ACC112 (cell line): ENCODE results near the gene ABHD16A.
A peak's percentile ranks its signal among the peaks of the same experiment; 100 is the strongest.

Experiments
- H2AFZ ChIP-seq: fragments of 200-600 bp; sonication (generic); one replicate; pipeline ENCODE4 v1.6.0; 2017; ENCODE audit warnings: antibody characterized with exemption, low read length; ENCODE audit not compliant: unreplicated experiment
- H3K27ac ChIP-seq: fragments of 200-600 bp; sonication (generic); 2 replicates; pipeline ENCODE4 v1.5.1; 2014; ENCODE audit warnings: low read depth, mild to moderate bottlenecking, antibody characterized with exemption, low read length, moderate library complexity
- H3K27me3 ChIP-seq: fragments of 200-600 bp; sonication (generic); 2 replicates; pipeline ENCODE4 v1.6.1; 2014; ENCODE audit warnings: mild to moderate bottlenecking, antibody characterized with exemption, low read length, moderate library complexity, mixed read lengths; ENCODE audit not compliant: insufficient read depth
- H3K36me3 ChIP-seq: fragments of 200-600 bp; sonication (generic); 2 replicates; pipeline ENCODE4 v1.6.1; 2016; ENCODE audit warnings: mild to moderate bottlenecking, antibody characterized with exemption, low read length, moderate library complexity, mixed read lengths; ENCODE audit not compliant: insufficient read depth
- H3K4me1 ChIP-seq: fragments of 200-600 bp; sonication (generic); one replicate; pipeline ENCODE4 v1.6.1; 2016; ENCODE audit warnings: low read length, mixed read lengths; ENCODE audit not compliant: insufficient read depth, unreplicated experiment, control insufficient read depth
- H3K4me3 ChIP-seq: fragments of 200-600 bp; sonication (generic); 2 replicates; pipeline ENCODE4 v1.5.1; 2014; ENCODE audit warnings: mild to moderate bottlenecking, low read depth, low read length
- H3K79me2 ChIP-seq: fragments of 200-600 bp; sonication (generic); one replicate; pipeline ENCODE4 v1.6.0; 2016; ENCODE audit warnings: low read length; ENCODE audit not compliant: control insufficient read depth, unreplicated experiment, insufficient read depth

Gene ABHD16A

DNA sequence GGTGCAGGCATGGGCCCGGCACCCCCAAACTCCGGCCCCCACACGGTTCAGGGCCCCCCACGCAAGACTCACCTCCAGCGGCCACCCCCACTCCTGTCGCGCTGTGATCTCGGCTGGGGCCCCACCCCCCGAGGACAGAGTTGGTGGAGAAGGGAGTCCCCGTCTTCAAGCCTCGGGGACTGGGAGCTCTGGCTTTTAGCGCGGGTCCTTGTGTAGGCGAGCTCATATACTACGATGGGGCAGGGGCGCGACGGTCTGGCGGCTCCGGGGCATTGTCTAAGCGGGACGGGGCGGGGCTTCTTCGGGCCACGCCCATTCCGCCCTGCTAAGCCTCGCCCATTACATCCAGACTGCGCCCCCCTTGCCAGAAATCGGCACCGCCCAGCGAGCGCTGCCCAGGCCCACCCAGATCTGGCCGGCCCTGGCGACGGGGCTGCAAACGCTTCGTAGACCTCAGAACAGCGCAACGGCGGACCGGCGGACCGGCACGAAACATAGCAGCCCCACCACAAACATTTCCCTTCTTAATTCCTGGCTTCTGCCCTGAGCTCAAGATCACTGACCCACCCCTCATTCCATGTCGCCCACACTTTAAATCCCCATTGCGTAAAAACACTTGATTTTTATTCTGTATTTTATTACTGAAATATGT is 27.0 kb upstream of the ABHD16A start:
- Histone ChIP-seq H3K4me3 (peak overlapping the region; percentile 81), H3K79me2 (peaks cover 29% of the 10 kb centered on the region), H3K27ac (peak overlapping the region; percentile 74), H3K4me1 (peaks cover 37% of the 10 kb centered on the region), H3K36me3 (peaks cover 22% of the 10 kb centered on the region; the same call in 1 of the 2 replicates), H3K27me3 (no peaks in the 10 kb centered on the region), H2AFZ (no peak overlapping the region)

DNA sequence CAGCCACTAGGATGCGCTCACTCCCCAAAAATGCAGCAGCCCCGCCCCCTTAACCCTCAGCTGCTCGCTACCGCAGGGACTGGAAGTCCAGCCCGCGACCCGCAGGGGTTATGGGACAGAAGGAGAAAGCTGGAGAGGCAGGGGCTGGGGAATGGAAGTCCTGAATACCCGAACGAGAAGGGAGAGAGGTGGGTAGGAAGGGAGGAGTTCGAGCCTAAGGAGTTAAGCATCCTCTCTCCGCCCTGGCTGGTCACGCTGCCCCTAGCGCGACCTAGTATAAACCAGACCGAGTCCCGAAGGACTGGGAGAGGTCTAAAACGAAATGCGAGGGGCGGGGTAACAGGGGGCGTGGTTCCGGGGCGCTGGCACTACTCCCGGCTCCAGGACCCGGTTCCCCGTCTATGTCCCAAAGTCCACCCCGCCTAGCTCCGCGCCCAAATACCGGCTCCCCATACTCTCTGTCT is 26.4 kb upstream of the ABHD16A start:
- Histone ChIP-seq H3K36me3 (peaks cover 22% of the 10 kb centered on the region; the same call in 1 of the 2 replicates), H3K4me1 (peaks cover 37% of the 10 kb centered on the region), H3K79me2 (peaks cover 24% of the 10 kb centered on the region), H2AFZ (no peak overlapping the region), H3K27ac (peak overlapping the region; percentile 74), H3K27me3 (no peaks in the 10 kb centered on the region), H3K4me3 (peak overlapping the region; percentile 81)

DNA sequence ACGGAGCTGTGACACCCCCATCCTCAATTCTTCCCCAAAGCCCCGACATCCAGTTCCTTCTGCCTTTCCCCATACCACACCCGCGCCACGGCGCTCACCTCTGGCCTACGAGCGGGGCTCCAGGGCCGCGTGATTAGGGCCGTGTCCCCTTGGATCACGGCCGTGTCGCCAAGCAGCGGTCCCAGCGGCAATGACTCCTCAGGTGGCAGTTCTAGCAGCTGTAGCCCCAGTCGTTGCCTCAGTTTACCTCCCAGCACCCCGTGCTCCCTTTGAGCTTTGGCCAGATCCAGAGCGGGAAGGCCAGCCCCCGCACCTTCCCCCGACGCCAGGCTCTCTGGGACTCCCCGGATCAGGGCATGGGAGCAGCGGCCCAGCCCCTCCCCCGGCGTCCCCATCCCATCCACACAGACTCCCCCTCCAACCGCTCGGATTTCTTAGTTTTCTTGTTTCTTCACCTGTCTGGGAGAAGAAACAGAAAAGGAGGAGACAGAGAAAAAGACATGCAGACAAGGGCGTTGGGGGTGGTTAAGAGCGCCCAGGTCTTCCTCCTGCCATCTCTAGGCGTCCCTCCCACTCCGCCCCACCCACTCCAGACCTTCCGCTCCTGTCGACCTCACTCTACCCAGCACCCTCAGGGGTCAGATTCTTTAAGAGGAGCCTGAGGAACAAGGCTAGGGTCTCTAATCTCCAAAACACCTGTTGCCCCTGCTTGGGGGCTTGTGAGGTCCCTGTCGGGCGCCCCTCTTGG is 25.8 kb upstream of the ABHD16A start, which contains the start of gene DDAH2:
Gene DDAH2, minus strand, starts transcription at position 533 of the 748 bp plus-strand sequence. Its CDS starts 138 bp downstream, at position 395.
- Histone ChIP-seq H3K27ac (peak within 1 kb of the TSS; percentile 74), H2AFZ (peak within 1 kb of the TSS; percentile 11), H3K4me3 (peak within 1 kb of the TSS; percentile 81), H3K36me3 (peaks cover 17% of the 10 kb centered on the region; the same call in 1 of the 2 replicates), H3K4me1 (peaks cover 32% of the 10 kb centered on the region), H3K27me3 (no peaks in the 10 kb centered on the region), H3K79me2 (peaks cover 18% of the 10 kb centered on the region)

DNA sequence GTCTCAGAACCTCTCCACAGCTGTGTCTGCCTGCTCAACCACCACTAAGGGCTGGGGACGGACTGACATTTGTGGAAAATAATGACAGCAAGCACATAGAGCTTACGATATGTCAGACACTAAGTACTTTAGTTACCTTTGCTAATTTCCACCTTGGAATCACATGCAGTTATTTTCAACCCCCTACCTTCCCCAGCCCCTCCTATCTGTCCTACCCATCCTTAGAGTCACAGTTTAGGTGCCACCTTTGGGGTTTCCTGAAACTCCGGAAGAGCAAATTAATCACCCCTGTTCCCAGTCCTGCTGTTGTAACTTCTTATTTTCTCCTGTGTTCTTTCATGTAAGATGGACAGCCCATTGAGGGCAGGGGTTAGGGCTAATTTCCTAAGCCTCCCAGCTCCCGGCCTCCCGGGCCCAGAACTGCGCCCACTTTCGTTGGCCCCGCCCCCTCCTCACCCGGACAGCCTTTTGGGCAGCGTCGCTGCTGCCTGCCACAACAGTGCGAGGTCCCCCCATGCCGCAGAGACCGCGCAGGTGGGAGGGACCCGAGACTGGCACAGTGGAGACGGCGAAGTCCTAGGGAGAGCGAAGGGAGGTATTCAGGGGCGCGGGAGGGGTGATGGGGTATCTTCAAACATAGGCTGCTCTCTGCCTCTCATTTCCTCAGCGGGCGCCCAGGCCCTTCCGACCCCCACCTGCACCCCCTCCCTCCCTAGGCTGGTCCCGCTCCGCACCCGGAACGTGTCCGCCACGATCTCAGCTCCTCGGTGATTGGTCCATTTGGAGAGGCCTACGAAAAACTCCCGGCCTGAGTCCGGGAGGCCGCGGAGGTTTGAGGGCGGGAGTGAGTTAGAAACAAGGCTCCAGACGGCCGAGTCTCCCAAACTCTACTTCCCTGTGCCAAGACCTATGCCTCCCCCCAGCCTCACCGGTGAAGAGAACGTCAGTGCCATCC is 24.9 kb upstream of the ABHD16A start:
- Histone ChIP-seq H3K4me3 (peak overlapping the region; percentile 81; the same call in 1 of the 2 replicates), H2AFZ (no peak overlapping the region), H3K36me3 (peaks cover 7% of the 10 kb centered on the region; the same call in 1 of the 2 replicates)

DNA sequence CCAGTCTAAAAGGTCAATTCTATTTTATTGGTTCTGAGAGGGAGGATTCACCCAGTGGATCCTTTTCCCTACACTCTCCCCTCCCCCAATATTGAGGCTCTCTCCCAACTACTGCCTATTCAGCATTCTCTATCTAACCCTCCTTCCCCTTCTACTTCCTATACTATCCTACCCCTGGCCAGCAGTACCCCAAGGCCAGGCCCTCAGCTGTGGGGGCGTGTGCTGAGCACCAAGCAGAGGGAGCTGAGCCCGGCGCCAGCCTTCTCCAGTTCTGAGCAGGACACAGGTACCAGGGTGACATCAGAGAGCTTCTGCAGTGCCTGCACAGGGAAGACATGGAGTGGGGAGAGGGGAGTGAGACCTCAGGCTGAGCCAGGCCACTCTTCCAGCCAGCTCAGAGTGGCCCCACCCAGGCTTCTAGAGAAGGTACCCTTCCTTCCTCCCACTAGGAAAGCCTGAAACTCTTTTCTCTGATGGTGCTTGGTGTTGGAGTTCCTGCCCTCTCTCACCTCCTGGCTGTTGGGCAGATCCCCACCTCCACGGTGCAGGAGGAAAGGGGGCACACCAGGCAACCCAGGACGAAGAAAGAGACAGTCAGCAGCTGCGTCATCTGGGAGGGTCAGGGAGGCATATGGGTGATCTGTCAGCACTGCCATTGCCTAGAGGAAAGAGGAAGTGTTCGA is 24.1 kb upstream of the ABHD16A start:
- Histone ChIP-seq H3K4me1 (peaks cover 21% of the 10 kb centered on the region), H3K4me3 (no peak overlapping the region), H3K36me3 (peaks cover 6% of the 10 kb centered on the region; the same call in 1 of the 2 replicates), H2AFZ (no peak overlapping the region), H3K27me3 (no peaks in the 10 kb centered on the region), H3K27ac (no peak overlapping the region), H3K79me2 (peaks cover 4% of the 10 kb centered on the region)

More for the DNA sequence above, 24.9 kb upstream of the ABHD16A start:
- H3K27ac ChIP-seq, result no peak overlapping the region
- peaks cover 22% of the 10 kb centered on the region for H3K4me1 ChIP-seq
- no peaks in the 10 kb centered on the region for H3K27me3 ChIP-seq
- peaks cover 8% of the 10 kb centered on the region for H3K79me2 ChIP-seq

DNA sequence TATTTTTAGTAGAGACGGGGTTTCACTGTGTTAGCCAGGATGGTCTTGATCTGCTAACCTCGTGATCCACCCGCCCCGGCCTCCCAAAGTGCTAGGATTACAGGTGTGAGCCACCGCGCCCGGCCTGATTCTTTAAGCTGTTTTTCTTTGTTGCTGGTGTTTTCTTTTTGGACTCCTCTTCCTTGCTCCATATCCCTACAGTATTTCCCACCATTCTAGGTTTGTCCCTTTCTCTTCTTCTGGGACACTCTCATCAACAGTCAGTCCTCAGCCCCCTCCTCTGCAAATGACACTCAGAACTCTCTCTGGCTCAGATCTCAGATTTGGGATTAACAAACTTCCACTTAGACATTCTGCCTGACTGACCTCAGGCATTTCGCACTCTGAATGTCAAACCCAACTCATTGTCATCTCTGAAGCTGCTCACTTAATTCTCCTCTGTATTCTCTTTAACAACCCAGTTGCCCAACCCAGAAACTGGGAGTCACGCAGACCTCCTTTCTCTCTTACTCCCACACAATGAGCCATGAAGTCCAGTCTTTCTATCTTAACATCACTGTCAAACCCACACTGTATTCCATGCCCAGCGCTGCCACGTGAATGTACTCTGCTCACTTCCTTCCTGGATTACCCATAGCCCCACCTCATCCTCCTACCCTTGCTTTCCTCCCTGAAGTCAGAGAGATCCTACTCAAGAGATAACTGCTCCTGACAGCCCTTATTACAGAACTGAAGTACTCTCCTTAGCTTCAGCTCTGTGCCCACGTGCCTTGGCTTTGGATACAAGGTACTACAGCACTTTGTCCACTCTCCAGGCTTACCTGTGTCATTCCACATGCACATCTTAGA is 22.6 kb upstream of the ABHD16A start:
- H2AFZ ChIP-seq, result no peak overlapping the region

DNA sequence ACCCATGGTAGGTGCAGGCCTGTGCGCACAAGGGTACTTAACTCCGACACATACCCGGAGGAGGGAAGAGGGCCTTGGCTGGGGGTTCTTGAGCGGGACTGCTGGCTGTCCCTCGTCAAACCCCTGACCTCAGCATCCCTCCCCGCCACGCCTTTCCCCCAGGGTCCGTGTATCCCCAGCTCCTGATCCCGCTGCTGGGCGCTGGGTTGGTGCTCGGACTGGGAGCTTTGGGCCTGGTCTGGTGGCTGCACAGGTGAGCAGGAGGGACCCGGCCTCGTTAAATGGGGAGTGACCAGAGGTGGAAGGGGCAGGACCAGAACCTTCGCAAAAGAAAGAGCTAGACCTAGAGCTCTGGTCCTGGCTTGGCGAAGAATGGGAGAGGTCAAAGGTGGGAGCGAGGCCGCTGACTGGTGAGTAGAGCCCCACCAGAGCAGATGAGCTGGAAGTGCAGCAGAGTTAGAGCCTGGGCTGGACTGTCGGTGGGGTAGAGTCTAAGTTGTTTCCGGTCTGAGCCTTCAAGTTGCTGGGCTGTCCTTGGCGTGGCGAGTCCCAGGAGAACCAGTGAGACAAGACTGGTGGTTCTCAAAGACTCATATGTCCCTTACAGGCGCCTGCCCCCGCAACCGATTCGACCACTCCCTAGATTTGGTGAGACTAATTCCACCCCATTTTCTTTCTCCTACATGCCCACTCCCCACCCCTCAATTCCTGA is 21.0 kb upstream of the ABHD16A start:
- H3K36me3 ChIP-seq, result no peaks in the 10 kb centered on the region
- no peaks in the 10 kb centered on the region for H3K79me2 ChIP-seq

More for the DNA sequence above, 22.6 kb upstream of the ABHD16A start:
- H3K4me3 ChIP-seq, result no peak overlapping the region
- H3K36me3 ChIP-seq, result no peaks in the 10 kb centered on the region
- H3K79me2 ChIP-seq, result no peaks in the 10 kb centered on the region
- H3K27ac ChIP-seq, result no peak overlapping the region
- H3K4me1 ChIP-seq, result peaks cover 10% of the 10 kb centered on the region
- H3K27me3 ChIP-seq, result no peaks in the 10 kb centered on the region

DNA sequence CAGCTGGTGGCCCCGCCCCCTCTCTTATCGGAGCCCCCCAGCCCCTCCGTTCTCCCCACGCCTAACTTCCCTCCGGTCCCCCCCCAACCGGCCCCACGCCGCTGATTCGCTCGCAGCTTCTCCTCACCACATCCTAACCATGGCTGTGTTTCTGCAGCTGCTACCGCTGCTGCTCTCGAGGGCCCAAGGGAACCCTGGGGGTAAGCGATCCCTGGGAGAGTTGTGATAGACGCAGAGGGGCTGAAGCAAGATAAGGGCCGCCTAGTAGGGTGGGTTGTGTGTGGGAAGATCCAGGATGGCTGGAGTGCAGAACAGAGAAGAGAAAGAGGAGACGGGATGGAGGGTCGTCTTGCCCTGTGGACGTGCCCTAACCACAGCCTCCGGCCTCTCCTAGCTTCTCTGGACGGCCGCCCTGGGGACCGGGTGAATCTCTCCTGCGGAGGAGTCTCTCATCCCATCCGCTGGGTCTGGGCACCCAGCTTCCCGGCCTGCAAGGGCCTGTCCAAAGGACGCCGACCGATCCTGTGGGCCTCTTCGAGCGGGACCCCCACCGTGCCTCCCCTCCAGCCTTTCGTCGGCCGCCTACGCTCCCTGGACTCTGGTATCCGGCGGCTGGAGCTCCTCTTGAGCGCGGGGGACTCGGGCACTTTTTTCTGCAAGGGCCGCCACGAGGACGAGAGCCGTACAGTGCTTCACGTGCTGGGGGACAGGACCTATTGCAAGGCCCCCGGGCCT is 20.3 kb upstream of the ABHD16A start, which contains the start of gene MPIG6B:
Gene MPIG6B, plus strand, starts transcription at position 129 of the 735 bp plus-strand sequence. Its CDS starts 11 bp downstream, at position 140.
- no peaks in the 10 kb centered on the region for H3K27me3 ChIP-seq
- H3K4me1 ChIP-seq, result peaks cover under 1% of the 10 kb centered on the region
- no peaks in the 10 kb centered on the region for H3K79me2 ChIP-seq
- H3K4me3 ChIP-seq, result no peak within 1 kb of the TSS
- H3K27ac ChIP-seq, result no peak within 1 kb of the TSS
- H3K36me3 ChIP-seq, result no peaks in the 10 kb centered on the region
- no peak within 1 kb of the TSS for H2AFZ ChIP-seq

More for the DNA sequence above, 21.0 kb upstream of the ABHD16A start:
- Histone ChIP-seq H3K4me3 (no peak overlapping the region), H3K27ac (no peak overlapping the region), H3K4me1 (peaks cover 8% of the 10 kb centered on the region), H3K27me3 (no peaks in the 10 kb centered on the region), H2AFZ (no peak overlapping the region)
